Sigmoid colon (tissue), 4 donors: Measurements from ENCODE around the gene SPRED3.

ENCODE experiments used
- CTCF ChIP-seq, 4 experiments: fragments of 450-650 bp in 3 of 4; fragments of 200-600 bp in 1 of 4; IDR thresholded peaks; one replicate each; pipeline ENCODE4 v1.5.1; 2016 to 2019; ENCODE audit warnings: antibody characterized with exemption in 4 of 4, mild to moderate bottlenecking in 3 of 4, moderate library complexity in 2 of 4
- EP300 ChIP-seq, 4 donors: sonication (generic); formaldehyde crosslinking; IDR thresholded peaks; one replicate each; pipeline ENCODE4 v1.6.1; 2017; ENCODE audit warnings: antibody characterized with exemption in 4 of 4
- POLR2A ChIP-seq, 2 donors: fragments of 450-650 bp; IDR thresholded peaks; one replicate each; pipeline ENCODE4 v1.6.1; 2016; ENCODE audit warnings: antibody characterized with exemption in 2 of 2, mild to moderate bottlenecking in 2 of 2, moderate library complexity in 2 of 2

DNA sequence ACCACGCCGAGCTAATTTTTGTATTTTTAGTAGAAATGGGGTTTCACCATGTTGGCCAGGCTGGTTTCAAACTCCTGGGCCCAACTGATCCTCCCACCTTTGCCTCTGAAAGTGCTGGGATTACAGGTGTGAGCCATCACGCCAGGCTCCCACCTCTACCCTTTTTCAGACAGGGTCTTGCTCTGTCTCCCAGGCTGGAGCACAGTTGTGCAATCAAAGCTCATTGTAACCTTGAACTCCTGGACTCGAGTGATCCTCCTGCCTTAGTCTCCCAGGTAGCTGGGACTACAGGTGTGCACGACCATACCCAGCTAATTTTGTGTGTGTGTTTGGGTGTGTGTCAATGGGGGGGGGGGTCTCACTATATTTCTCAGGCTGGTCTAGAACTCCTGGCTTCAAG is 35.8 kb downstream of the SPRED3 start:
- no peak for TF ChIP-seq CTCF (IDR thresholded peaks at IDR 0.05)
- no peak for TF ChIP-seq EP300 (IDR thresholded peaks at IDR 0.05)
- TF ChIP-seq POLR2A (IDR thresholded peaks at IDR 0.05) = no peak
